GM23338 (cell line): ENCODE measurements around the gene CEPT1. TPM values are rescaled to one million over a fixed set of nuclear protein-coding genes. Genes with fewer than 3 reads are reported as not detected.

Source experiments
- ATAC-seq: fragments of 200-7000 bp; cut with Tn5 transposase; 3 replicates; pipeline ENCODE4 v1.9.1; 2020
- DNase-seq: peaks from one replicate; pipeline ENCODE4 v3.0.0-alpha.2; 2015; ENCODE audit warnings: low spot score
- H2AFZ ChIP-seq: fragments of 200-600 bp; sonication (generic); 2 replicates; pipeline ENCODE4 v1.8.0; 2016; ENCODE audit warnings: antibody characterized with exemption, mild to moderate bottlenecking, moderate library complexity
- H3F3A ChIP-seq: fragments of 200-600 bp; sonication (generic); replicated peaks from 2 replicates; pipeline ENCODE4 v1.8.0; 2017; ENCODE audit warnings: antibody characterized with exemption, mixed run types, low read depth
- H3K27ac ChIP-seq: fragments of 200-600 bp; sonication (generic); 2 replicates; pipeline ENCODE4 v1.6.1; 2016; ENCODE audit warnings: low read depth
- H3K27me3 ChIP-seq: fragments of 200-600 bp; sonication (generic); 2 replicates; pipeline ENCODE4 v1.8.0; 2016; ENCODE audit warnings: mild to moderate bottlenecking, mixed run types, moderate library complexity; ENCODE audit not compliant: insufficient read depth
- H3K36me3 ChIP-seq: fragments of 200-600 bp; sonication (generic); 2 replicates; pipeline ENCODE4 v1.8.0; 2016; ENCODE audit warnings: mild to moderate bottlenecking; ENCODE audit not compliant: insufficient read depth
- H3K4me1 ChIP-seq: fragments of 200-600 bp; sonication (generic); 2 replicates; pipeline ENCODE4 v1.8.0; 2016; ENCODE audit warnings: mild to moderate bottlenecking, moderate library complexity; ENCODE audit not compliant: insufficient read depth
- H3K4me2 ChIP-seq: fragments of 200-600 bp; sonication (generic); 2 replicates; pipeline ENCODE4 v1.7.1; 2017; ENCODE audit warnings: mixed run types
- H3K4me3 ChIP-seq: fragments of 200-600 bp; sonication (generic); 2 replicates; pipeline ENCODE4 v1.6.1; 2016; ENCODE audit warnings: mixed run types
- H3K79me2 ChIP-seq: fragments of 200-600 bp; sonication (generic); replicated peaks from 2 replicates; pipeline ENCODE4 v1.8.0; 2017; ENCODE audit warnings: mild to moderate bottlenecking; ENCODE audit not compliant: insufficient read depth
- H3K9me2 ChIP-seq: fragments of 200-600 bp; sonication (generic); 2 replicates; pipeline ENCODE4 v1.8.0; 2017; ENCODE audit not compliant: insufficient read depth
- H4K20me1 ChIP-seq: fragments of 200-600 bp; sonication (generic); replicated peaks from 2 replicates; pipeline ENCODE4 v1.8.0; 2017; ENCODE audit warnings: mild to moderate bottlenecking; ENCODE audit not compliant: insufficient read depth
- H3K27ac Mint-ChIP-seq: 2 replicates; pipeline ENCODE4 v1.8.0; 2020; ENCODE audit warnings: inconsistent platforms, mild to moderate bottlenecking, moderate library complexity, mixed read lengths
- H3K27me3 Mint-ChIP-seq: 3 replicates; pipeline ENCODE4 v1.8.0; 2022; ENCODE audit warnings: low read depth, mild to moderate bottlenecking, moderate library complexity, mixed read lengths, inconsistent platforms; ENCODE audit not compliant: insufficient read depth, poor library complexity
- H3K36me3 Mint-ChIP-seq: 3 replicates; pipeline ENCODE4 v1.8.0; 2021; ENCODE audit warnings: low read depth, mild to moderate bottlenecking, inconsistent platforms, moderate library complexity, mixed read lengths
- H3K4me1 Mint-ChIP-seq: 3 replicates; pipeline ENCODE4 v1.8.0; 2020; ENCODE audit warnings: mild to moderate bottlenecking, inconsistent platforms, mixed read lengths
- H3K4me3 Mint-ChIP-seq: 3 replicates; pipeline ENCODE4 v1.8.0; 2021; ENCODE audit warnings: moderate library complexity, mild to moderate bottlenecking, inconsistent platforms, mixed read lengths
- H3K9me3 Mint-ChIP-seq: 3 replicates; pipeline ENCODE4 v1.8.0; 2020; ENCODE audit warnings: moderate library complexity, mild to moderate bottlenecking, inconsistent platforms, mixed read lengths
- CTCF ChIP-seq, 2 experiments: fragments of 200-600 bp in 1 of 2; sonication (generic) in 1 of 2; conservative IDR thresholded peaks; 2 replicates each; pipeline versions ENCODE4 v1.5.1 to v1.6.1; 2016 to 2017; ENCODE audit warnings: antibody characterized with exemption in 2 of 2, low read depth in 2 of 2, mild to moderate bottlenecking in 2 of 2, moderate library complexity in 1 of 2
- EZH2 ChIP-seq: fragments of 200-600 bp; sonication (generic); IDR thresholded peaks from one replicate; pipeline ENCODE4 v1.8.0; 2017; ENCODE audit warnings: antibody characterized with exemption, mild to moderate bottlenecking, low read depth; ENCODE audit not compliant: unreplicated experiment
- EZH2phosphoT487 ChIP-seq: fragments of 200-600 bp; sonication (generic); IDR thresholded peaks from one replicate; pipeline ENCODE4 v1.8.1; 2018; ENCODE audit warnings: antibody characterized with exemption; ENCODE audit not compliant: unreplicated experiment
- JUNB ChIP-seq: IDR thresholded peaks from one replicate; pipeline ENCODE4 v1.6.1; 2016; ENCODE audit warnings: antibody characterized with exemption; ENCODE audit not compliant: unreplicated experiment
- NANOG ChIP-seq: IDR thresholded peaks from 2 replicates; pipeline ENCODE4 v1.6.1; 2016; ENCODE audit warnings: antibody characterized with exemption, borderline replicate concordance
- REST ChIP-seq: IDR thresholded peaks from one replicate; pipeline ENCODE4 v1.6.1; 2018; ENCODE audit warnings: antibody characterized with exemption; ENCODE audit not compliant: unreplicated experiment
- ZNF114 ChIP-seq: fragments of 250-450 bp; sonication (Bioruptor Pico); IDR thresholded peaks from 2 replicates; pipeline ENCODE4 v1.5.0; 2020; ENCODE audit warnings: mild to moderate bottlenecking, moderate library complexity
- ZNF331 ChIP-seq: fragments of 250-450 bp; sonication (Bioruptor Pico); IDR thresholded peaks from 2 replicates; pipeline ENCODE4 v1.5.0; 2020; ENCODE audit warnings: low read depth, mild to moderate bottlenecking, moderate library complexity
- polyA plus RNA-seq: library from polyadenylated mRNA; unstranded; fragments of >200 nt; fragmentation: Nextera tagmentation; extraction: Ambion mirVana; gene quantifications from 2 replicates; pipeline ENCODE4 v1.2.1, GENCODE V29; 2016
- total RNA-seq: library from RNA; depleted of rRNA; stranded (reverse); fragments of >200 nt; shearing (Covaris generic); gene quantifications from 2 replicates; pipeline ENCODE4 v1.2.3, GENCODE V29; 2014
- TF ChIP-seq, protein P1 (sequence below): IDR thresholded peaks from 2 replicates; pipeline ENCODE4 v1.6.1; 2016; ENCODE audit warnings: antibody characterized with exemption

Gene CEPT1
- total and polyA plus RNA-seq, 2 experiments from 2014 or later, result 17.3 to 39.5 TPM

DNA sequence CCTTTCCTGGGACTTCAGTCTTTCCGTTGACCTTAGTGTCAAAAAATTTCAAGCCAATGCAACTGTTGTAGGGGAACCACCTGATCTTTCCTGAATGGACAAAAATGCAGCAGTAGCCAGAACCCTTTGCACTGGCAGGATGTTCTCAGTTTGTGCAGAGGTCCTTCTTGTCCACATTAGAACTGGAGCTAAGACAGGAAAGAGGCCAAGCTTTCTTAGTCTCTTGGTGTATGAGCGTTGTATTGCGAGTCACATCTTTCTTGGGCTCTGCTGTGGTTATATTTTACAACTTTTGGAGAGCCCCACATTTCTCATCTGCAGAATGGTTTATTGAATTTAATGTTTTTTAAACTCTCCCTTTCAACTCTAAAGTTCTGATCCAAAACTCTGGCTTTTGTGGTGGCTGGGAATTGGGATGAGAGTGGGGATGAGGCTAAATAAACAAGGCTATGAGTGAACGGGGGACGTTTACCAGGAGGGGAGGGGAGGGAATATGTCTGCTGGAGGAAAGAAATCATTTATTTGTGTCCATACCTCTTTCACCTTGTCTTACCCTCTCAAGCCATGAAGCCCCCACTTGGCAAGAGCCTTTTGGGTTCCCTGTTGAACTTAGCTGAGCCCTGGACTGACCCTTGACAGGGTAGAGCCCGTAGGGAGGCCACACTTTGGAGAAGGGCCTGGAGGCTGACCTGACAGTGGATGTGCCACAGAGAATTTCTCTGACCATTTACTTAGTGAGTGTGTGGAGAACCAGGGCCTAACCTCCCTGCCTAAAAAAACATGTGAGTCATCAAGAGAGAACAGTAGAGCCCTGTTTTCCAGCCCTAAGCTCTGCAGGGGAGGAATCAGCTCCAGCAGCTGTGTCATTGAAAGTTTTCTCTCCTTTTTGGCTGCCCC is 88.1 kb downstream of the CEPT1 start (continued):
- TF ChIP-seq CTCF (conservative IDR thresholded peaks at IDR 0.05; ENCODE audit: low read depth in 2 of 2), result no peak
- TF ChIP-seq, protein P1, sequence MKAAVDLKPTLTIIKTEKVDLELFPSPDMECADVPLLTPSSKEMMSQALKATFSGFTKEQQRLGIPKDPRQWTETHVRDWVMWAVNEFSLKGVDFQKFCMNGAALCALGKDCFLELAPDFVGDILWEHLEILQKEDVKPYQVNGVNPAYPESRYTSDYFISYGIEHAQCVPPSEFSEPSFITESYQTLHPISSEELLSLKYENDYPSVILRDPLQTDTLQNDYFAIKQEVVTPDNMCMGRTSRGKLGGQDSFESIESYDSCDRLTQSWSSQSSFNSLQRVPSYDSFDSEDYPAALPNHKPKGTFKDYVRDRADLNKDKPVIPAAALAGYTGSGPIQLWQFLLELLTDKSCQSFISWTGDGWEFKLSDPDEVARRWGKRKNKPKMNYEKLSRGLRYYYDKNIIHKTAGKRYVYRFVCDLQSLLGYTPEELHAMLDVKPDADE, result no peak

DNA sequence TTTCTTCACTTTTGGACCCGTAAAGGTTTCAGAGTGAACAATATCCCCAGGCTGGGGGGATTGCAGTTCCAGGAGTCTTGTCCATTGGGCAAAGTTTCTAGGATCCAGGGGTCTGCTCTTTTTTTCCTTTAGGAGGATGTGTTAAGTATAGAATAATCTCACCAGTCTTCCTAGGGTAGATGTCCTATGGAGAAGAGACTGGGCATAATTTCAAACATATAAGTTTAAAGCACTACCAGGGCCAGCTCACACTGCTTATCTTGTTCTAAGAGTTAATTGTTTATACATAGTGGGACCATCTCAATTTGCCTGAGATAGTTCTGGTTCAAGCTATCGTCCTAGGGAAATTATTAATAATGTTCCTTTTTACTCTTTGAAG is 88.7 kb downstream of the CEPT1 start:
- Mint-ChIP-seq H3K4me1 (peaks cover 12% of the 10 kb centered on the region), H3K9me3 (no peaks in the 10 kb centered on the region; the same call in 2 of the 3 replicates), H3K4me3 (no peak overlapping the region), H3K27me3 (peaks cover 6% of the 10 kb centered on the region), H3K27ac (no peak overlapping the region), H3K36me3 (no peaks in the 10 kb centered on the region)
- DNase-seq, result no peak
- no peak overlapping the region for H2AFZ ChIP-seq
- no peak overlapping the region for H3K27ac ChIP-seq
- H3F3A ChIP-seq, result no peaks in the 10 kb centered on the region
- no peak overlapping the region for H3K4me2 ChIP-seq
- no peaks in the 10 kb centered on the region for H4K20me1 ChIP-seq
- TF ChIP-seq JUNB (no peak), NANOG (no peak), CTCF (conservative IDR thresholded peaks at IDR 0.05; ENCODE audit: low read depth in 2 of 2) (no peak)
- H3K4me3 ChIP-seq, result no peak overlapping the region
- H3K27me3 ChIP-seq, result no peaks in the 10 kb centered on the region
- no peaks in the 10 kb centered on the region for H3K9me2 ChIP-seq
- H3K36me3 ChIP-seq, result no peaks in the 10 kb centered on the region
- peaks cover 9% of the 10 kb centered on the region; the same call in 1 of the 2 replicates for H3K4me1 ChIP-seq
- no peaks in the 10 kb centered on the region for H3K79me2 ChIP-seq
- no peak for ATAC-seq

DNA sequence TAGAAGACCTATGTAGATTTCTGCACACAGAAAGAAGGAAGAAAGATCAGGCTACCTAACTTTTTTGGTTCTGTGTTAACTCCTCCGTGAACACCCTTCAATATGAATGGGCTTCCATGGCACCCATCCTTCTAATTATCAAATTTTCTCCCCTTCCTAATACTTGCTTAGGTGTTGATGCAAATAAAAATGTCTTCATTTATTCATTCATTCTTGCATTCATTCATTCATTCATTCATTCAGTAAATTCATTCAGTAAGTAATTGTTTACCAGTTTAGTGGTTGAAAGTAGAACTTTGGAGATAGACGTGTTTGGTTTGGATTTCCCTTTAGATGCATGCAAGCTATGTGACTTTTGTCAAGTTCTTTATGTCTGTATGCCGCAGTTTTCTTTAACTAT is 92.1 kb downstream of the CEPT1 start:
- H3K27me3 ChIP-seq, result no peaks in the 10 kb centered on the region
- TF ChIP-seq ZNF114 (CRISPR knock-in tag) (no peak), JUNB (no peak), EZH2phosphoT487 (no peak), EZH2 (no peak), REST (no peak), ZNF331 (CRISPR knock-in tag) (no peak), CTCF (conservative IDR thresholded peaks at IDR 0.05; ENCODE audit: low read depth in 2 of 2) (no peak)

More for the DNA sequence above, 92.1 kb downstream of the CEPT1 start:
- Histone ChIP-seq H3K36me3 (no peaks in the 10 kb centered on the region), H3K4me3 (no peak overlapping the region), H3K4me2 (no peak overlapping the region), H3K4me1 (0 out of 2 replicates have a peak, but pooled peaks cover 6% of the 10 kb centered on the region), H4K20me1 (no peaks in the 10 kb centered on the region), H3K9me2 (peaks cover 19% of the 10 kb centered on the region), H2AFZ (no peak overlapping the region), H3K79me2 (no peaks in the 10 kb centered on the region), H3K27ac (no peak overlapping the region), H3F3A (no peaks in the 10 kb centered on the region)
- Mint-ChIP-seq H3K9me3 (no peaks in the 10 kb centered on the region; the same call in 2 of the 3 replicates), H3K4me1 (peaks cover 13% of the 10 kb centered on the region; the same call in 2 of the 3 replicates), H3K27ac (no peak overlapping the region), H3K4me3 (no peak overlapping the region), H3K27me3 (peaks cover 3% of the 10 kb centered on the region), H3K36me3 (no peaks in the 10 kb centered on the region)
- DNase-seq (no peak), ATAC-seq (no peak)
